Fibroblast of skin of left biceps (primary cell): Measurements from ENCODE around the gene DCUN1D3.
A peak's percentile ranks its signal among the peaks of the same experiment; 100 is the strongest.

Experiments used
- DNase-seq, 2 experiments: peaks; one replicate each; pipeline ENCODE4 v3.0.0-alpha.2; 2013; ENCODE audit warnings: low read depth in 2 of 2

The DCUN1D3 gene

DNA sequence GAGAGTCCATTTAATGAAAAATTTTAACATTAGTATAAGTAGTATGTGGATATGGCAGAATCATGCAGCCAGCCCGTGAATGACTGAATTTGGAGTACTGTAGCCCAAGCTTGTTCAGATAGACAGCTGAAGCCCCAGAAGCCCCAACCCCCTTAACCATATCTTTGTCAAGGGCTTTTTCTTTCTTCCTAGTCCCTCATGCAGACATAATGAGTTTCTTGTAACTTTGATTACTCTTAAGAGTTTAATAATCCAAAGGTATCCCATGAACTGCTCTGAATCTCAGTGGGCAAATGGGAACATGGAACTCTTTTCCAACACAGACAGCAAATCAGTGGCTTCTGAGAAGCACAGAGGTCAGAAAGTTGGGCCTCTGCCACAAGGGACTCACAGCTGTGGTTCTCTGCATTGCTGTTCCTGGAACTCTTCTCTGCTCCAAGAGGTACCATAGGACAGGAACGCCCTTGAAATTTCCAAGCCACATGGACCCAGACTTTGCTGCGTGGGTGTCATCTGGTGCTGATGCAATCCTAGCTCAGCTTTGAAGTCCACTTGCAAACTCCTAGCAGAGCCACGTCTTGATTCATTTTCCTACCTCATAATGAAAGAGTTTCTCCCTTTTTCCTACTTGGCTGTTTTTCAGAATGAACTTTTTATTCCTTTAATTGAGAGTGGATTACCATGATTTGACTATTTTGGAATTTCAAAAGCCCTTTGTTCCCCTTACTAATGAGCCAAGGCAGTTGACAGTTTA, 18.5 kb upstream of the DCUN1D3 start:
- no peak for DNase-seq

- DNase-seq = no peak
Measured at GRCh38 chr16:20916942-20917341, 16.8 kb upstream of the DCUN1D3 start.

DNA sequence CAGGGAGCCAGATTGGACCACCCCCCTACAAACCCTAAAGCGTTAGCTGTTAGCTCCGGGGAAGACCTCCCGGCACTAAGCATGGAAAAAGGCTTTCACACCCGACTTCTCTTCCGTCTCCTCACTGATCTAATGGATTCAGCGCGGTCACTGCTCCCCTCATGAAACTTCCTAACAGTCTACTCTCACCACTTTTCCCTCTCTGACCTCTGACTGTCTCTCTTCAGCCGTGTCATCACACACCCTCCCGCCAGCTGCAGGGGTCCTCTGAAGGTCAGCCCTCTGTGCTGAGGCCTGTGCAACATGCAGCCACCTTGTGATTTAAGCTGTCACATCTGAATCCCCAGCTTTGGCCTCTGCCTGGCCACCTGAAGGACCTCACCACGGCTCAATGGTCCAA, 16.1 kb upstream of the DCUN1D3 start:
- no peak for DNase-seq

GRCh38 chr16:20911361-20911760, 11.2 kb upstream of the DCUN1D3 start:
- DNase-seq = no peak

- DNase-seq = peak; percentile 75 to 79
Measured at GRCh38 chr16:20910781-20911321, 10.7 kb upstream of the DCUN1D3 start.

DNA sequence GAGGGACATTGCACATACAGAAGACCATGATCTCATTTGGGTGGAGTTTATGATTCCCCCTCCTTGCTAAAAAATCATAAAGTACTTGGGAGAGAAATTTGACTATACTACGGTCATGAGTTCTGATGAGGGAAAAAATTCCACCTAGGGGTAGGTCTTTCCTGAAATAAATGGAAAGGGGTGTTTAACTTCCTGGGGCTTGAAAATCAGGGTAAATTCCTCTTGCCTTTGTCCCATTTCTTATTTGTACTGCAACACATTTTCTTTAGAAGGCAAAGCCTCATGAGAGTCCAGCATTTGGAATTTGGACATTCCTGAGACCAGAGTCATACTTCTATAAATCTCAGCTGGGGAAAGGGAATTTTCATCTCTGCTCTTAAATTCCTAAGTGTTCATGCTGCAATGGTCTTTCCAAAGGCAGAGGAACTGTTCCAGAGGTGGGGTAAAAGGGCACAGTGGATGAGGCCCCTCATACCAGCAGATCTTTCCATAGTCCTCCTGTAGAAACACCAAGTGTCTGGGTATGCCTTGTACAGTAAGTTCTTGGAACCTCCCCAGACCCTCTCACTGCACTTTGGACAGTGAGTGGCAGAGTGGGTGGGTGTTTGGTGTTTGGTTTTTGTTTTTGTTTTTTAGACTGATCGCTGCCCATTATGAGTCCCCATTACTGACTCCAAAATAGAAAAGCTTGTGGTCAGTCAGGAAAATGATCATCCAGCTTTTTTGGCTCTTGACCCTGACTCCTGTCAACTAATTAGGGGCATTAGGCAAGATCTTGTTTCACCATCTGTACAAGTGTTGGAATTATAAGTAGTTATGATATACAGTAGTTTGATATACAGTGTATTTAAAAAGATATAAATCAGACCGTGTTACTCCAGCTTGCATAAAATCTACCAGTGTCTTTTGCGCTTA, 6.4 kb upstream of the DCUN1D3 start:
- DNase-seq = peak; percentile 84 to 85

GRCh38 chr16:20905576-20905975, 5.4 kb upstream of the DCUN1D3 start:
- no peak for DNase-seq

- DNase-seq = peak; percentile 54 to 63
Measured at GRCh38 chr16:20904507-20905081, 4.4 kb upstream of the DCUN1D3 start.

- no peak for DNase-seq
Measured at GRCh38 chr16:20903899-20904506, 3.8 kb upstream of the DCUN1D3 start.

- no peak for DNase-seq
Measured at GRCh38 chr16:20903116-20903898, 3.1 kb upstream of the DCUN1D3 start.

- no peak for DNase-seq
Measured at GRCh38 chr16:20902426-20902825, 2.3 kb upstream of the DCUN1D3 start.

- no peak for DNase-seq
Measured at GRCh38 chr16:20901436-20902112, 1.4 kb upstream of the DCUN1D3 start.

DNA sequence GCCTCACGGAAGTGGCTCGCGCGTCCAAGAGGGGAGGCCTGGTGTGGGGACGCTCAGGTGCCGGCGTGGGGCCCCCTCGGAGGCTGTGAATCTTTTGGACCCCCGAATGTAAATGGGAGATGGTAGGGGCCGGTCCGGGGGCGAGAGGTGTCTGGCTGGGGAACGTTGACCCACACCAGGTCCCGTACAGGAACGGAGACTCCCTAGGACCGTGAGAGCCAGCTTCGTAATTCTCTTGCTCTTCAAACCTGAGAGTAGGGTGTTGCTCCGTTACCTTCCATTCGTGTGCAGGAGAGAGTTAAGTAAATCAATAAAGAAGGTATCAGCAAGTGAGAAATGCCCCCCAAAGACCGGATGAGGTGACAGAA, 894 bp upstream of the DCUN1D3 start:
- no peak for DNase-seq

- DNase-seq = no peak
Measured at GRCh38 chr16:20899477-20900298, 470 bp downstream of the DCUN1D3 start.

GRCh38 chr16:20899071-20899470, 1.1 kb downstream of the DCUN1D3 start:
- DNase-seq = peak in 1 of 2 experiments; percentile 64

DNA sequence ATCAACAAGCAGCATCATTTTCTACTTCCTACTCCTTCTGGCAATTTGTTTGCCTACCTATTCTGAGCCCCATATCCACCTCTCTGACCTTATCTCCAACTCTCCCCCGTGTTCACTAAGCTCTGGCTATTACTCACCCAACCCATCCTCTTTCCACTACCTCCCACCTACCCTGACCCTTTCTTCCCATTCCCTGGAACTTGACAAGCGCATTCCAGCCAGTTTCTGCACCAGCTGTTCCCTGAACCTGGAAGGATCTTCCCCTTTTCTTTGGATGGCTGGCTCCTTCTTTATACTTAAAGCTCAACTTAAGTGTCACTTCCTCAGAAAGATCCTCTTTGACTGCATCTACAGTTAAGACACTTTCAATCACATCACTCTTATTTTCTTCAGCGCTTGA, 2.2 kb downstream of the DCUN1D3 start:
- no peak for DNase-seq

- DNase-seq = no peak
Measured at GRCh38 chr16:20897253-20897897, 2.8 kb downstream of the DCUN1D3 start.

GRCh38 chr16:20894388-20894787, 5.8 kb downstream of the DCUN1D3 start:
- no peak for DNase-seq

GRCh38 chr16:20889625-20890275, 10.4 kb downstream of the DCUN1D3 start:
- DNase-seq = no peak
